Measurements from ENCODE around the gene NYNRIN. TPM values are rescaled to one million over a fixed set of nuclear protein-coding genes. Genes with fewer than 3 reads are reported as not detected.

Gene NYNRIN
- total RNA-seq, 1 experiment from 2014 or later: 18.7 TPM

GRCh38 chr14:24372701-24373416, 25.9 kb upstream of the NYNRIN start:
- Histone ChIP-seq H3K9me3 (ENCODE audit: control insufficient read depth, low read depth, low read length) (no peaks in the 10 kb centered on the region), H2BK5ac (ENCODE audit: insufficient read length, low read length) (no peak overlapping the region), H3K14ac (ENCODE audit: insufficient read depth, low read length) (no peak overlapping the region), H3K4ac (ENCODE audit: low read depth, low read length) (no peak overlapping the region), H3T11ph (ENCODE audit: low read length) (no peak overlapping the region), H3K56ac (ENCODE audit: insufficient read length, low read depth, low read length) (no peak overlapping the region), H2AK5ac (ENCODE audit: insufficient read length, low read length) (no peak overlapping the region), H3K18ac (ENCODE audit: insufficient read length, low read depth, low read length) (no peak overlapping the region), H2BK15ac (ENCODE audit: low read depth, low read length) (no peak overlapping the region), H2BK20ac (ENCODE audit: low read depth, low read length, poor library complexity, severe bottlenecking) (no peak overlapping the region), H4K20me1 (ENCODE audit: control insufficient read depth, insufficient read depth, insufficient read length) (no peaks in the 10 kb centered on the region), H4K5ac (ENCODE audit: insufficient read length, low read depth, low read length) (no peak overlapping the region), H3K79me2 (ENCODE audit: insufficient read depth, low read length) (no peaks in the 10 kb centered on the region), H3K27ac (ENCODE audit: insufficient read length, low read depth, low read length) (no peak overlapping the region), H3K79me1 (ENCODE audit: insufficient read depth, low read depth, low read length, poor library complexity, severe bottlenecking) (no peaks in the 10 kb centered on the region), H3K4me2 (ENCODE audit: insufficient read depth, insufficient read length, low read length) (no peak overlapping the region), H2BK120ac (ENCODE audit: low read depth, low read length, poor library complexity, severe bottlenecking) (no peak overlapping the region), H3K23ac (ENCODE audit: insufficient read length, low read depth, low read length) (no peak overlapping the region), H3K9ac (ENCODE audit: extremely low read depth, insufficient read length, low read length) (no peak overlapping the region), H4K8ac (replicated peaks; ENCODE audit: insufficient read length, low read depth, low read length) (no peak overlapping the region), H3K4me1 (ENCODE audit: insufficient read depth, low read length) (no peaks in the 10 kb centered on the region; the same call in 1 of the 2 replicates), H3K27me3 (ENCODE audit: insufficient read depth, low read length) (no peaks in the 10 kb centered on the region), H3K23me2 (ENCODE audit: insufficient read length, low read depth, low read length, poor library complexity, severe bottlenecking) (peaks cover 9% of the 10 kb centered on the region), H2AFZ (ENCODE audit: low read length) (no peak overlapping the region), H4K91ac (ENCODE audit: insufficient read length, low read depth, low read length) (no peak overlapping the region), H2BK12ac (ENCODE audit: insufficient read length, low read depth, low read length) (no peak overlapping the region)
- Mint-ChIP-seq H3K27me3 (ENCODE audit: low read depth) (peaks cover 5% of the 10 kb centered on the region; the same call in 1 of the 2 replicates), H3K4me1 (peaks cover 25 to 30% of the 10 kb centered on the region in 2 experiments), H3K36me3 (ENCODE audit: insufficient read depth in 1 of 3, low read depth in 3 of 3) (peaks cover 8 to 41% (median 23%) of the 10 kb centered on the region in 3 experiments), H3K9me3 (no peaks in the 10 kb centered on the region), H3K4me3 (no peak overlapping the region), H3K27ac (no peak overlapping the region)
- TF ChIP-seq CTCF (conservative IDR thresholded peaks at IDR 0.05): no peak
- DNase-seq: no peak
- no CpG with 5 or more reads among the region's 12 CpGs for WGBS (ENCODE audit: extremely low coverage, insufficient read length, low lambda C conversion rate)
